GM21786 (cell line): ENCODE data around the gene CKAP2L.
"Not testable (repeated sequence)": the region's sequence is repeated elsewhere in the genome, so short reads cannot be mapped to it uniquely, and the experiment has no call there.

Experiments
- ATAC-seq: cut with Tn5 transposase; IDR thresholded peaks from one replicate; pipeline ENCODE4 v1.9.1; 2021; ENCODE audit not compliant: unreplicated experiment

CKAP2L gene

GRCh38 chr2:112710956-112711750 lies 53.3 kb downstream of the CKAP2L start:
- no peak for ATAC-seq

GRCh38 chr2:112709703-112710102 lies 54.7 kb downstream of the CKAP2L start:
- ATAC-seq: no peak

- ATAC-seq: no peak
Observed at GRCh38 chr2:112708968-112709367, 55.4 kb downstream of the CKAP2L start.

GRCh38 chr2:112706947-112707346 lies 57.5 kb downstream of the CKAP2L start:
- ATAC-seq: not testable (repeated sequence)

- ATAC-seq: no peak
Observed at GRCh38 chr2:112706170-112706664, 58.2 kb downstream of the CKAP2L start.

GRCh38 chr2:112705575-112705974 lies 58.8 kb downstream of the CKAP2L start:
- ATAC-seq: no peak

GRCh38 chr2:112703684-112704083 lies 60.7 kb downstream of the CKAP2L start:
- ATAC-seq: no peak

GRCh38 chr2:112701052-112701451 lies 63.4 kb downstream of the CKAP2L start:
- ATAC-seq: no peak

GRCh38 chr2:112699984-112700667 lies 64.3 kb downstream of the CKAP2L start:
- ATAC-seq: no peak

GRCh38 chr2:112698834-112699515 lies 65.4 kb downstream of the CKAP2L start:
- no peak for ATAC-seq

GRCh38 chr2:112694182-112694581 lies 70.2 kb downstream of the CKAP2L start:
- ATAC-seq: no peak

GRCh38 chr2:112693596-112693995 lies 70.8 kb downstream of the CKAP2L start:
- no peak for ATAC-seq

GRCh38 chr2:112692918-112693317 lies 71.5 kb downstream of the CKAP2L start:
- no peak for ATAC-seq

GRCh38 chr2:112692495-112692911 lies 71.9 kb downstream of the CKAP2L start:
- peak; percentile 86 for ATAC-seq

GRCh38 chr2:112691881-112692281 lies 72.5 kb downstream of the CKAP2L start:
- ATAC-seq: no peak

GRCh38 chr2:112690853-112691401 lies 73.5 kb downstream of the CKAP2L start:
- ATAC-seq: no peak

- no peak for ATAC-seq
Observed at GRCh38 chr2:112688086-112688880, 76.1 kb downstream of the CKAP2L start.

- ATAC-seq: no peak
Observed at GRCh38 chr2:112687522-112687921, 76.9 kb downstream of the CKAP2L start.
